DOHH2 (cell line): ENCODE measurements around the gene LRG1.

Experiments
- CTCF ChIP-seq: fragments of 200-600 bp; sonication (generic); IDR thresholded peaks from one replicate; pipeline ENCODE4 v1.5.1; 2014; ENCODE audit warnings: antibody characterized with exemption, mild to moderate bottlenecking, low read depth, low read length; ENCODE audit not compliant: poor library complexity, severe bottlenecking
- EZH2phosphoT487 ChIP-seq: fragments of 200-600 bp; sonication (generic); IDR thresholded peaks from 2 replicates; pipeline ENCODE4 v1.6.1; 2017; ENCODE audit warnings: borderline replicate concordance, mild to moderate bottlenecking, antibody characterized with exemption, low read length, moderate library complexity, mixed read lengths

GRCh38 chr19:4550018-4550417 lies 10.2 kb upstream of the LRG1 start:
- TF ChIP-seq CTCF (no peak), EZH2phosphoT487 (no peak)
